Trophoblast cell (in vitro differentiated cells and primary cell): Measurements from ENCODE around the gene DPP6.

Experiments
- DNase-seq, 2 donors: peaks; one replicate each; pipeline ENCODE4 v3.0.0-alpha.2; 2016
- H2AFZ ChIP-seq: 2 replicates; pipeline ENCODE4 v1.6.1; 2013; ENCODE audit warnings: low read length, moderate library complexity, mild to moderate bottlenecking; ENCODE audit not compliant: insufficient read depth, poor library complexity
- H2AK5ac ChIP-seq: 2 replicates; pipeline ENCODE4 v1.6.1; 2013; ENCODE audit warnings: mild to moderate bottlenecking, low read length
- H2BK120ac ChIP-seq: 2 replicates; pipeline ENCODE4 v1.6.1; 2013; ENCODE audit warnings: low read length, mild to moderate bottlenecking, moderate library complexity; ENCODE audit not compliant: insufficient read depth, poor library complexity
- H2BK12ac ChIP-seq: 2 replicates; pipeline ENCODE4 v1.6.1; 2013; ENCODE audit warnings: mild to moderate bottlenecking, low read length, moderate library complexity
- H2BK5ac ChIP-seq: 2 replicates; pipeline ENCODE4 v1.6.1; 2013; ENCODE audit warnings: low read length, low read depth, moderate library complexity, mild to moderate bottlenecking; ENCODE audit not compliant: poor library complexity
- H3K14ac ChIP-seq: 2 replicates; pipeline ENCODE4 v1.6.1; 2013; ENCODE audit warnings: mild to moderate bottlenecking, low read length
- H3K18ac ChIP-seq: 2 replicates; pipeline ENCODE4 v1.6.1; 2013; ENCODE audit warnings: mild to moderate bottlenecking, low read length
- H3K23ac ChIP-seq: 2 replicates; pipeline ENCODE4 v1.6.1; 2013; ENCODE audit warnings: low read length
- H3K27ac ChIP-seq: 2 replicates; pipeline ENCODE4 v1.5.1; 2013; ENCODE audit warnings: low read depth, mild to moderate bottlenecking, inconsistent platforms, low read length, moderate library complexity
- H3K27me3 ChIP-seq: 2 replicates; pipeline ENCODE4 v1.6.1; 2013; ENCODE audit warnings: inconsistent platforms, mild to moderate bottlenecking, low read length, moderate library complexity; ENCODE audit not compliant: insufficient read depth
- H3K36me3 ChIP-seq, 2 experiments: 1 replicate in 1 of 2; 2 replicates in 1 of 2; pipeline ENCODE4 v1.6.1; 2013; ENCODE audit warnings: low read length in 2 of 2, mild to moderate bottlenecking in 2 of 2, moderate library complexity in 1 of 2; ENCODE audit not compliant: insufficient read depth in 2 of 2, control insufficient read depth in 1 of 2
- H3K4ac ChIP-seq: 2 replicates; pipeline ENCODE4 v1.6.1; 2013; ENCODE audit warnings: low read depth, mild to moderate bottlenecking, low read length, moderate library complexity
- H3K4me1 ChIP-seq, 2 experiments: 1 replicate in 1 of 2; 2 replicates in 1 of 2; pipeline ENCODE4 v1.6.1; 2013; ENCODE audit warnings: low read length in 2 of 2, mild to moderate bottlenecking in 2 of 2, moderate library complexity in 1 of 2; ENCODE audit not compliant: insufficient read depth in 2 of 2, control insufficient read depth in 1 of 2
- H3K4me2 ChIP-seq: 2 replicates; pipeline ENCODE4 v1.6.1; 2013; ENCODE audit warnings: inconsistent platforms, mild to moderate bottlenecking, low read length, moderate library complexity
- H3K4me3 ChIP-seq: 2 replicates; pipeline ENCODE4 v1.5.1; 2013; ENCODE audit warnings: mild to moderate bottlenecking, low read depth, low read length, inconsistent platforms
- H3K79me1 ChIP-seq: one replicate; pipeline ENCODE4 v1.6.1; 2013; ENCODE audit warnings: low read length
- H3K79me2 ChIP-seq: 2 replicates; pipeline ENCODE4 v1.6.1; 2013; ENCODE audit warnings: low read length, mild to moderate bottlenecking; ENCODE audit not compliant: control insufficient read depth, insufficient read depth, poor library complexity
- H3K9ac ChIP-seq: 2 replicates; pipeline ENCODE4 v1.6.1; 2013; ENCODE audit warnings: mild to moderate bottlenecking, low read length
- H3K9me3 ChIP-seq: 2 replicates; pipeline ENCODE4 v1.6.1; 2013; ENCODE audit warnings: low read depth, mild to moderate bottlenecking, control low read depth, inconsistent platforms, low read length; ENCODE audit not compliant: insufficient read depth
- H4K12ac ChIP-seq: 2 replicates; pipeline ENCODE4 v1.6.1; 2013; ENCODE audit warnings: low read depth, mild to moderate bottlenecking, low read length, moderate library complexity
- H4K8ac ChIP-seq: 2 replicates; pipeline ENCODE4 v1.6.1; 2013; ENCODE audit warnings: low read depth, mild to moderate bottlenecking, low read length, moderate library complexity
- H4K91ac ChIP-seq: one replicate; pipeline ENCODE4 v1.6.1; 2013; ENCODE audit warnings: low read depth, mild to moderate bottlenecking, low read length, moderate library complexity
- WGBS: extraction: QIAGEN DNeasy Blood & Tissue Kit; methylation state at CpG from one replicate; pipeline ENCODE4 v1.1.7; 2013; ENCODE audit warnings: missing lambda C conversion rate; ENCODE audit not compliant: insufficient read length, insufficient coverage; ENCODE audit errors: extremely low coverage; 5-methylcytosine and 5-hydroxymethylcytosine counted together

The DPP6 gene

GRCh38 chr7:154584352-154585252 is 532.4 kb downstream of the DPP6 start:
- no peak overlapping the region for H4K91ac ChIP-seq
- no peak for DNase-seq
- H3K27ac ChIP-seq = no peak overlapping the region
- H2BK12ac ChIP-seq = no peak overlapping the region
- no peak overlapping the region for H2AK5ac ChIP-seq
- H3K27me3 ChIP-seq = no peaks in the 10 kb centered on the region
- no peak overlapping the region for H4K12ac ChIP-seq
- H3K79me1 ChIP-seq = no peaks in the 10 kb centered on the region
- H3K9ac ChIP-seq = no peak overlapping the region
- H3K4ac ChIP-seq = no peak overlapping the region
- no peak overlapping the region for H2BK5ac ChIP-seq
- H3K4me3 ChIP-seq = no peak overlapping the region
- H3K9me3 ChIP-seq = peaks cover 2% of the 10 kb centered on the region
- no peaks in the 10 kb centered on the region for H3K79me2 ChIP-seq
- H3K18ac ChIP-seq = no peak overlapping the region
- H3K36me3 ChIP-seq = no peaks in the 10 kb centered on the region
- no peak overlapping the region for H3K23ac ChIP-seq
- no peak overlapping the region for H3K4me2 ChIP-seq
- H4K8ac ChIP-seq = no peak overlapping the region
- H2AFZ ChIP-seq = no peak overlapping the region
- H3K14ac ChIP-seq = no peak overlapping the region
- H3K4me1 ChIP-seq = peaks cover 0 to 6% of the 10 kb centered on the region in 2 experiments
- 100% methylated on average over 1 of the region's 20 CpGs for WGBS
- H2BK120ac ChIP-seq = no peak overlapping the region

GRCh38 chr7:154587792-154588191 is 535.6 kb downstream of the DPP6 start:
- Histone ChIP-seq H3K36me3 (no peaks in the 10 kb centered on the region), H3K4me1 (peaks cover 0 to 6% of the 10 kb centered on the region in 2 experiments)

GRCh38 chr7:154591544-154591943 is 539.3 kb downstream of the DPP6 start:
- no peak overlapping the region for H3K4me2 ChIP-seq

More at GRCh38 chr7:154587792-154588191, 535.6 kb downstream of the DPP6 start:
- H3K18ac ChIP-seq = no peak overlapping the region
- no peaks in the 10 kb centered on the region for H3K79me2 ChIP-seq
- H3K79me1 ChIP-seq = no peaks in the 10 kb centered on the region
- H2BK12ac ChIP-seq = no peak overlapping the region
- H4K8ac ChIP-seq = no peak overlapping the region
- H3K27ac ChIP-seq = no peak overlapping the region
- H3K4me2 ChIP-seq = no peak overlapping the region
- no peak overlapping the region for H3K4me3 ChIP-seq
- H4K12ac ChIP-seq = no peak overlapping the region
- no peak overlapping the region for H4K91ac ChIP-seq
- H3K27me3 ChIP-seq = no peaks in the 10 kb centered on the region
- H2AK5ac ChIP-seq = no peak overlapping the region
- no peak overlapping the region for H3K4ac ChIP-seq
- H2BK5ac ChIP-seq = no peak overlapping the region
- no peak overlapping the region for H3K14ac ChIP-seq
- DNase-seq = no peak
- no peak overlapping the region for H2AFZ ChIP-seq
- H3K9ac ChIP-seq = no peak overlapping the region
- H3K23ac ChIP-seq = no peak overlapping the region
- peaks cover 2% of the 10 kb centered on the region for H3K9me3 ChIP-seq
- H2BK120ac ChIP-seq = no peak overlapping the region
- WGBS = no CpG with 5 or more reads among the region's 9 CpGs

GRCh38 chr7:154592388-154592787 is 540.2 kb downstream of the DPP6 start:
- Histone ChIP-seq H4K91ac (no peak overlapping the region), H3K79me1 (no peaks in the 10 kb centered on the region), H2BK5ac (no peak overlapping the region), H3K23ac (no peak overlapping the region), H2BK120ac (no peak overlapping the region), H4K12ac (no peak overlapping the region), H3K4me2 (no peak overlapping the region), H3K4ac (no peak overlapping the region), H3K36me3 (no peaks in the 10 kb centered on the region), H3K9me3 (peaks cover 2% of the 10 kb centered on the region), H3K27me3 (no peaks in the 10 kb centered on the region), H4K8ac (no peak overlapping the region), H3K14ac (no peak overlapping the region), H3K18ac (no peak overlapping the region), H3K4me1 (peaks cover 0 to 3% of the 10 kb centered on the region in 2 experiments), H3K9ac (no peak overlapping the region), H2AFZ (no peak overlapping the region), H2BK12ac (no peak overlapping the region), H3K79me2 (no peaks in the 10 kb centered on the region), H3K4me3 (no peak overlapping the region), H2AK5ac (no peak overlapping the region), H3K27ac (no peak overlapping the region)
- no CpG with 5 or more reads among the region's 16 CpGs for WGBS
- DNase-seq = no peak

More at GRCh38 chr7:154591544-154591943, 539.3 kb downstream of the DPP6 start:
- H2AK5ac ChIP-seq = no peak overlapping the region
- WGBS = no CpG with 5 or more reads among the region's 6 CpGs
- H3K18ac ChIP-seq = no peak overlapping the region
- DNase-seq = no peak
- no peak overlapping the region for H4K8ac ChIP-seq
- H2BK5ac ChIP-seq = no peak overlapping the region
- H3K9me3 ChIP-seq = peaks cover 2% of the 10 kb centered on the region
- peaks cover 0 to 6% of the 10 kb centered on the region in 2 experiments for H3K4me1 ChIP-seq
- no peak overlapping the region for H3K14ac ChIP-seq
- H3K79me2 ChIP-seq = no peaks in the 10 kb centered on the region
- H2AFZ ChIP-seq = no peak overlapping the region
- no peak overlapping the region for H3K27ac ChIP-seq
- no peak overlapping the region for H4K12ac ChIP-seq
- no peak overlapping the region for H3K4me3 ChIP-seq
- no peak overlapping the region for H3K4ac ChIP-seq
- no peaks in the 10 kb centered on the region for H3K36me3 ChIP-seq
- no peak overlapping the region for H3K23ac ChIP-seq
- no peak overlapping the region for H2BK12ac ChIP-seq
- H4K91ac ChIP-seq = no peak overlapping the region
- H3K79me1 ChIP-seq = no peaks in the 10 kb centered on the region
- no peaks in the 10 kb centered on the region for H3K27me3 ChIP-seq
- no peak overlapping the region for H2BK120ac ChIP-seq
- no peak overlapping the region for H3K9ac ChIP-seq
